HepG2 (cell line): ENCODE data around the gene GSTM4.

Source experiments
- BRCA1 ChIP-seq: sonication (generic); formaldehyde crosslinking; IDR thresholded peaks from 2 replicates; pipeline ENCODE4 v1.4.0; 2020; ENCODE audit warnings: missing genetic modification reagents
- KLF13 ChIP-seq: sonication (generic); formaldehyde crosslinking; IDR thresholded peaks from 2 replicates; pipeline ENCODE4 v1.4.0; 2020; ENCODE audit warnings: mild to moderate bottlenecking, missing genetic modification reagents
- MIER2 ChIP-seq: IDR thresholded peaks from 2 replicates; pipeline ENCODE4 v1.6.1; 2016; ENCODE audit warnings: missing biosample characterization, missing genetic modification reagents
- MTA3 ChIP-seq: sonication (generic); formaldehyde crosslinking; IDR thresholded peaks from 2 replicates; pipeline ENCODE4 v1.4.0; 2020; ENCODE audit warnings: missing genetic modification reagents
- POLR2A ChIP-seq, 2 experiments: IDR thresholded peaks; 2 replicates each; pipeline ENCODE4 v1.6.1; 2011; ENCODE audit warnings: low read depth in 2 of 2, low read length in 2 of 2, mild to moderate bottlenecking in 1 of 2, moderate library complexity in 1 of 2; ENCODE audit not compliant: insufficient read depth in 1 of 2
- POLR2AphosphoS5 ChIP-seq: IDR thresholded peaks from 2 replicates; pipeline ENCODE4 v1.6.1; 2012; ENCODE audit warnings: low read depth, low read length
- ZFP90 ChIP-seq: sonication (generic); formaldehyde crosslinking; IDR thresholded peaks from 2 replicates; pipeline ENCODE4 v1.8.0; 2022; ENCODE audit warnings: missing genetic modification reagents, mild to moderate bottlenecking, inconsistent platforms, borderline replicate concordance
- TF ChIP-seq, protein P1 (sequence below): sonication (generic); formaldehyde crosslinking; IDR thresholded peaks from 2 replicates; pipeline ENCODE4 v1.5.0; 2020; ENCODE audit warnings: mild to moderate bottlenecking, missing genetic modification reagents, moderate library complexity
- TF ChIP-seq, protein P2 (sequence below): IDR thresholded peaks from 2 replicates; pipeline ENCODE4 v1.6.1; 2012; ENCODE audit warnings: inconsistent platforms
- TF ChIP-seq, protein P3 (sequence below): sonication (generic); formaldehyde crosslinking; IDR thresholded peaks from 2 replicates; pipeline ENCODE4 v1.4.0; 2020; ENCODE audit warnings: missing genetic modification reagents
- TF ChIP-seq, protein P4 (sequence below): IDR thresholded peaks from 2 replicates; pipeline ENCODE4 v1.6.1; 2016; ENCODE audit warnings: missing genetic modification reagents, missing compliant biosample characterization
- TF ChIP-seq, protein P5 (sequence below): sonication (generic); formaldehyde crosslinking; conservative IDR thresholded peaks from 2 replicates; pipeline ENCODE4 v1.8.0; 2022; ENCODE audit warnings: mild to moderate bottlenecking, moderate library complexity, missing genetic modification reagents
- TF ChIP-seq, protein P6 (sequence below): sonication (generic); formaldehyde crosslinking; IDR thresholded peaks from 2 replicates; pipeline ENCODE4 v1.5.1; 2020; ENCODE audit warnings: missing genetic modification reagents, mild to moderate bottlenecking, borderline replicate concordance
- TF ChIP-seq, protein P7 (sequence below): sonication (generic); formaldehyde crosslinking; IDR thresholded peaks from 2 replicates; pipeline ENCODE4 v1.5.0; 2020; ENCODE audit warnings: mild to moderate bottlenecking, missing genetic modification reagents

DNA sequence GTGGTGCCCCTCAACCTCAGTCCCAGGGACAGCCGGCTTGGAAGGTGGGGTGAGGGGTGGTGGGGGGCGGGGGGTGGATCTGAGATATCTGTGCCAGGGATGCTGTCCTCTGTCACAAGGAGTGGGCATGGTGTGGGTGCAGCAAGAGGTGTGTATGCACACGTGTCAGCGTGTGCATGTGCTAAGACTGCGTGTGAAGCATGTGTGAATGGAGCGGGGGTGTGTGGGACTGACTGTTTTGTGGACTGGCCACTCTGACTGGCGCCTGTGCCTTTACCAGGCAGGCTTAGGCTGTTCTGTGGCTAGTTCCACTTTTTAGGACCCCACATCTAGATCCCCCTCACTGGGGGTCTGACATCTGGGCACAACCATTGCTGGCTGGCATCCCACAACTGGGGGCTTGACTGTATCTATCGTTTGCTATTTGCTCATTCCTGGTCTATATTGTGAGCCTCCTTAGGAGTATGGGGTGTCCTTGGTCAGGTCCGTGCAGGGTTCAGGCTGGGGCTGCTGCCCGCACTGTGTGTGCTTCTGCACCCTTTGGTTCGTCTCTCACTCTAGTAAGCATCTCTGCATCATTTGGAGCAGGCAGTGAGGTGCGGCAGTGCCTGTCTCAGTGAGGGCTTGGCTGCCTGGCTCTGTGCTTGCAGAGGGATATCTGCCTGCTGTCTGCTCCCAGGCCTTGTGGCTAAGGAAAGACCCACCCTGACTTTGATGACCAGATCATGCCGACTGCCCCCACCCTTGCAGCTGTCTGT lies 34.3 kb upstream of the GSTM4 start:
- TF ChIP-seq, protein P1, sequence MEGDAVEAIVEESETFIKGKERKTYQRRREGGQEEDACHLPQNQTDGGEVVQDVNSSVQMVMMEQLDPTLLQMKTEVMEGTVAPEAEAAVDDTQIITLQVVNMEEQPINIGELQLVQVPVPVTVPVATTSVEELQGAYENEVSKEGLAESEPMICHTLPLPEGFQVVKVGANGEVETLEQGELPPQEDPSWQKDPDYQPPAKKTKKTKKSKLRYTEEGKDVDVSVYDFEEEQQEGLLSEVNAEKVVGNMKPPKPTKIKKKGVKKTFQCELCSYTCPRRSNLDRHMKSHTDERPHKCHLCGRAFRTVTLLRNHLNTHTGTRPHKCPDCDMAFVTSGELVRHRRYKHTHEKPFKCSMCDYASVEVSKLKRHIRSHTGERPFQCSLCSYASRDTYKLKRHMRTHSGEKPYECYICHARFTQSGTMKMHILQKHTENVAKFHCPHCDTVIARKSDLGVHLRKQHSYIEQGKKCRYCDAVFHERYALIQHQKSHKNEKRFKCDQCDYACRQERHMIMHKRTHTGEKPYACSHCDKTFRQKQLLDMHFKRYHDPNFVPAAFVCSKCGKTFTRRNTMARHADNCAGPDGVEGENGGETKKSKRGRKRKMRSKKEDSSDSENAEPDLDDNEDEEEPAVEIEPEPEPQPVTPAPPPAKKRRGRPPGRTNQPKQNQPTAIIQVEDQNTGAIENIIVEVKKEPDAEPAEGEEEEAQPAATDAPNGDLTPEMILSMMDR (CRISPR knock-in tag): no peak
- TF ChIP-seq MTA3 (CRISPR knock-in tag) (no peak), POLR2AphosphoS5 (no peak), KLF13 (no peak), POLR2A (IDR thresholded peaks at IDR 0.05; ENCODE audit: insufficient read depth in 1 of 2, low read depth in 2 of 2, low read length in 2 of 2) (no peak), ZFP90 (CRISPR knock-in tag) (no peak), MIER2 (CRISPR knock-in tag) (no peak), BRCA1 (CRISPR knock-in tag) (no peak)
- TF ChIP-seq, protein P2, sequence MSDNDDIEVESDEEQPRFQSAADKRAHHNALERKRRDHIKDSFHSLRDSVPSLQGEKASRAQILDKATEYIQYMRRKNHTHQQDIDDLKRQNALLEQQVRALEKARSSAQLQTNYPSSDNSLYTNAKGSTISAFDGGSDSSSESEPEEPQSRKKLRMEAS: no peak
- TF ChIP-seq, protein P3, sequence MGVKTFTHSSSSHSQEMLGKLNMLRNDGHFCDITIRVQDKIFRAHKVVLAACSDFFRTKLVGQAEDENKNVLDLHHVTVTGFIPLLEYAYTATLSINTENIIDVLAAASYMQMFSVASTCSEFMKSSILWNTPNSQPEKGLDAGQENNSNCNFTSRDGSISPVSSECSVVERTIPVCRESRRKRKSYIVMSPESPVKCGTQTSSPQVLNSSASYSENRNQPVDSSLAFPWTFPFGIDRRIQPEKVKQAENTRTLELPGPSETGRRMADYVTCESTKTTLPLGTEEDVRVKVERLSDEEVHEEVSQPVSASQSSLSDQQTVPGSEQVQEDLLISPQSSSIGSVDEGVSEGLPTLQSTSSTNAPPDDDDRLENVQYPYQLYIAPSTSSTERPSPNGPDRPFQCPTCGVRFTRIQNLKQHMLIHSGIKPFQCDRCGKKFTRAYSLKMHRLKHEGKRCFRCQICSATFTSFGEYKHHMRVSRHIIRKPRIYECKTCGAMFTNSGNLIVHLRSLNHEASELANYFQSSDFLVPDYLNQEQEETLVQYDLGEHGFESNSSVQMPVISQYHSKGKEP (CRISPR knock-in tag): no peak
- TF ChIP-seq, protein P4, sequence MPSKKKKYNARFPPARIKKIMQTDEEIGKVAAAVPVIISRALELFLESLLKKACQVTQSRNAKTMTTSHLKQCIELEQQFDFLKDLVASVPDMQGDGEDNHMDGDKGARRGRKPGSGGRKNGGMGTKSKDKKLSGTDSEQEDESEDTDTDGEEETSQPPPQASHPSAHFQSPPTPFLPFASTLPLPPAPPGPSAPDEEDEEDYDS (CRISPR knock-in tag): no peak
- TF ChIP-seq, protein P5, sequence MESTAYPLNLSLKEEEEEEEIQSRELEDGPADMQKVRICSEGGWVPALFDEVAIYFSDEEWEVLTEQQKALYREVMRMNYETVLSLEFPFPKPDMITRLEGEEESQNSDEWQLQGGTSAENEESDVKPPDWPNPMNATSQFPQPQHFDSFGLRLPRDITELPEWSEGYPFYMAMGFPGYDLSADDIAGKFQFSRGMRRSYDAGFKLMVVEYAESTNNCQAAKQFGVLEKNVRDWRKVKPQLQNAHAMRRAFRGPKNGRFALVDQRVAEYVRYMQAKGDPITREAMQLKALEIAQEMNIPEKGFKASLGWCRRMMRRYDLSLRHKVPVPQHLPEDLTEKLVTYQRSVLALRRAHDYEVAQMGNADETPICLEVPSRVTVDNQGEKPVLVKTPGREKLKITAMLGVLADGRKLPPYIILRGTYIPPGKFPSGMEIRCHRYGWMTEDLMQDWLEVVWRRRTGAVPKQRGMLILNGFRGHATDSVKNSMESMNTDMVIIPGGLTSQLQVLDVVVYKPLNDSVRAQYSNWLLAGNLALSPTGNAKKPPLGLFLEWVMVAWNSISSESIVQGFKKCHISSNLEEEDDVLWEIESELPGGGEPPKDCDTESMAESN: no peak
- TF ChIP-seq, protein P6, sequence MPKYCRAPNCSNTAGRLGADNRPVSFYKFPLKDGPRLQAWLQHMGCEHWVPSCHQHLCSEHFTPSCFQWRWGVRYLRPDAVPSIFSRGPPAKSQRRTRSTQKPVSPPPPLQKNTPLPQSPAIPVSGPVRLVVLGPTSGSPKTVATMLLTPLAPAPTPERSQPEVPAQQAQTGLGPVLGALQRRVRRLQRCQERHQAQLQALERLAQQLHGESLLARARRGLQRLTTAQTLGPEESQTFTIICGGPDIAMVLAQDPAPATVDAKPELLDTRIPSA (CRISPR knock-in tag): no peak
- TF ChIP-seq, protein P7, sequence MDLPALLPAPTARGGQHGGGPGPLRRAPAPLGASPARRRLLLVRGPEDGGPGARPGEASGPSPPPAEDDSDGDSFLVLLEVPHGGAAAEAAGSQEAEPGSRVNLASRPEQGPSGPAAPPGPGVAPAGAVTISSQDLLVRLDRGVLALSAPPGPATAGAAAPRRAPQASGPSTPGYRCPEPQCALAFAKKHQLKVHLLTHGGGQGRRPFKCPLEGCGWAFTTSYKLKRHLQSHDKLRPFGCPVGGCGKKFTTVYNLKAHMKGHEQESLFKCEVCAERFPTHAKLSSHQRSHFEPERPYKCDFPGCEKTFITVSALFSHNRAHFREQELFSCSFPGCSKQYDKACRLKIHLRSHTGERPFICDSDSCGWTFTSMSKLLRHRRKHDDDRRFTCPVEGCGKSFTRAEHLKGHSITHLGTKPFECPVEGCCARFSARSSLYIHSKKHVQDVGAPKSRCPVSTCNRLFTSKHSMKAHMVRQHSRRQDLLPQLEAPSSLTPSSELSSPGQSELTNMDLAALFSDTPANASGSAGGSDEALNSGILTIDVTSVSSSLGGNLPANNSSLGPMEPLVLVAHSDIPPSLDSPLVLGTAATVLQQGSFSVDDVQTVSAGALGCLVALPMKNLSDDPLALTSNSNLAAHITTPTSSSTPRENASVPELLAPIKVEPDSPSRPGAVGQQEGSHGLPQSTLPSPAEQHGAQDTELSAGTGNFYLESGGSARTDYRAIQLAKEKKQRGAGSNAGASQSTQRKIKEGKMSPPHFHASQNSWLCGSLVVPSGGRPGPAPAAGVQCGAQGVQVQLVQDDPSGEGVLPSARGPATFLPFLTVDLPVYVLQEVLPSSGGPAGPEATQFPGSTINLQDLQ (CRISPR knock-in tag): no peak
